ENCODE results near the gene KTN1. TPM values are rescaled to one million over a fixed set of nuclear protein-coding genes. Genes with fewer than 3 reads are reported as not detected.

KTN1 gene
- total and polyA plus RNA-seq, 8 donors, result 125 to 171 (median 140) TPM

- no peak overlapping the region for H3K27ac ChIP-seq
- H3K36me3 ChIP-seq, result peaks cover 0 to 66% of the 10 kb centered on the region in 2 donors
- H3K27me3 ChIP-seq, result no peaks in the 10 kb centered on the region
- ATAC-seq (no peak), DNase-seq (no peak)
- no peaks in the 10 kb centered on the region for H3K4me1 ChIP-seq
- intact Hi-C loops (cut with DNase I), result no loop called here
- no peaks in the 10 kb centered on the region for H3K9me3 ChIP-seq
- TF ChIP-seq CTCF (IDR thresholded peaks at IDR 0.05), result no peak
- no peak overlapping the region for H3K4me3 ChIP-seq
Observed at GRCh38 chr14:55626131-55626530, 46.1 kb downstream of the KTN1 start.

- Histone ChIP-seq H3K36me3 (peaks cover 0 to 67% of the 10 kb centered on the region in 2 donors), H3K27me3 (no peaks in the 10 kb centered on the region), H3K9me3 (no peaks in the 10 kb centered on the region), H3K27ac (no peak overlapping the region), H3K4me1 (no peaks in the 10 kb centered on the region), H3K4me3 (no peak overlapping the region)
- no peak for TF ChIP-seq CTCF (IDR thresholded peaks at IDR 0.05)
- DNase-seq, result no peak
- ATAC-seq, result no peak
- intact Hi-C loops (cut with DNase I), result no loop called here
Observed at GRCh38 chr14:55628426-55628825, 48.4 kb downstream of the KTN1 start.

GRCh38 chr14:55638665-55639064 lies 58.7 kb downstream of the KTN1 start:
- H3K36me3 ChIP-seq, result peaks cover 0 to 82% of the 10 kb centered on the region in 2 donors
- no peak for ATAC-seq
- no peaks in the 10 kb centered on the region for H3K9me3 ChIP-seq
- no peak for DNase-seq
- intact Hi-C loops (cut with DNase I), result no loop called here
- H3K27me3 ChIP-seq, result no peaks in the 10 kb centered on the region
- no peak overlapping the region for H3K4me3 ChIP-seq
- H3K27ac ChIP-seq, result no peak overlapping the region
- TF ChIP-seq CTCF (IDR thresholded peaks at IDR 0.05), result no peak
- H3K4me1 ChIP-seq, result no peaks in the 10 kb centered on the region

GRCh38 chr14:55641290-55641689 lies 61.3 kb downstream of the KTN1 start:
- Histone ChIP-seq H3K36me3 (peaks cover 0 to 63% of the 10 kb centered on the region in 2 donors), H3K27me3 (no peaks in the 10 kb centered on the region), H3K4me1 (no peaks in the 10 kb centered on the region), H3K4me3 (no peak overlapping the region), H3K9me3 (no peaks in the 10 kb centered on the region), H3K27ac (no peak overlapping the region)
- TF ChIP-seq CTCF (IDR thresholded peaks at IDR 0.05), result no peak
- intact Hi-C loops (cut with DNase I), result no loop called here
- ATAC-seq, result no peak
- DNase-seq, result no peak

GRCh38 chr14:55641954-55642353 lies 61.9 kb downstream of the KTN1 start:
- intact Hi-C loops (cut with DNase I), result no loop called here
- no peak for TF ChIP-seq CTCF (IDR thresholded peaks at IDR 0.05)
- no peak for DNase-seq
- no peaks in the 10 kb centered on the region for H3K4me1 ChIP-seq
- H3K27me3 ChIP-seq, result no peaks in the 10 kb centered on the region
- no peak overlapping the region for H3K27ac ChIP-seq
- no peaks in the 10 kb centered on the region for H3K9me3 ChIP-seq
- peaks cover 0 to 58% of the 10 kb centered on the region in 2 donors for H3K36me3 ChIP-seq
- H3K4me3 ChIP-seq, result no peak overlapping the region
- ATAC-seq, result no peak
